ENCODE data around the gene MEX3D.

DNA sequence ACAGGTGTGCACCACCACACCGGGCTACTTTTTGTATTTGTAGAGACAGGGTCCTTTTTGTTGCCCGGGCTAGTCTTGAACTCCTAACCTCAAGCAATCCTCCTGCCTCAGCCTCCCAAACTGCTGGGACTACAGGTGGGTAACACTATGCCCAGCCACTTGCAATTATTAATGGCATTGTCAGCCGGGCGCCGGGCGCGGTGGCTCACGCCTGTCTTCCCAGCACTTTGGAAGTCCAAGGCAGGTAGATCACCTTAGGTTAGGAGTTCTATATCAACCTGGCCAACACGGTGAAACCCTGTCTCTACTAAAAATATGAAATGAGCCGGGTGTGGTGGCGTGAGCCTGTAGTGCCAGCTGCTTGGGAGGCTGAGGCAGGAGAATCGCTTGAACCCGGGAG, 2.7 kb upstream of the MEX3D start:
- no peak for TF ChIP-seq POLR2AphosphoS5 (IDR thresholded peaks at IDR 0.05)
- TF ChIP-seq, protein P1, sequence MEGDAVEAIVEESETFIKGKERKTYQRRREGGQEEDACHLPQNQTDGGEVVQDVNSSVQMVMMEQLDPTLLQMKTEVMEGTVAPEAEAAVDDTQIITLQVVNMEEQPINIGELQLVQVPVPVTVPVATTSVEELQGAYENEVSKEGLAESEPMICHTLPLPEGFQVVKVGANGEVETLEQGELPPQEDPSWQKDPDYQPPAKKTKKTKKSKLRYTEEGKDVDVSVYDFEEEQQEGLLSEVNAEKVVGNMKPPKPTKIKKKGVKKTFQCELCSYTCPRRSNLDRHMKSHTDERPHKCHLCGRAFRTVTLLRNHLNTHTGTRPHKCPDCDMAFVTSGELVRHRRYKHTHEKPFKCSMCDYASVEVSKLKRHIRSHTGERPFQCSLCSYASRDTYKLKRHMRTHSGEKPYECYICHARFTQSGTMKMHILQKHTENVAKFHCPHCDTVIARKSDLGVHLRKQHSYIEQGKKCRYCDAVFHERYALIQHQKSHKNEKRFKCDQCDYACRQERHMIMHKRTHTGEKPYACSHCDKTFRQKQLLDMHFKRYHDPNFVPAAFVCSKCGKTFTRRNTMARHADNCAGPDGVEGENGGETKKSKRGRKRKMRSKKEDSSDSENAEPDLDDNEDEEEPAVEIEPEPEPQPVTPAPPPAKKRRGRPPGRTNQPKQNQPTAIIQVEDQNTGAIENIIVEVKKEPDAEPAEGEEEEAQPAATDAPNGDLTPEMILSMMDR (IDR thresholded peaks at IDR 0.05) = no peak
- no peak for TF ChIP-seq POLR2A (IDR thresholded peaks at IDR 0.05; ENCODE audit: low read depth)

All from esophagus muscularis mucosa (tissue), 3 donors.